COLO668 (cell line): ENCODE results near the gene RGS4.
"Not testable (repeated sequence)": the region's sequence is repeated elsewhere in the genome, so short reads cannot be mapped to it uniquely, and the experiment has no call there.

Source experiments
- DNase-seq: peaks from one replicate; lab custom pipeline; 2025; ENCODE audit not compliant: unreplicated experiment; lab: John Stamatoyannopoulos, UW

The RGS4 gene

DNA sequence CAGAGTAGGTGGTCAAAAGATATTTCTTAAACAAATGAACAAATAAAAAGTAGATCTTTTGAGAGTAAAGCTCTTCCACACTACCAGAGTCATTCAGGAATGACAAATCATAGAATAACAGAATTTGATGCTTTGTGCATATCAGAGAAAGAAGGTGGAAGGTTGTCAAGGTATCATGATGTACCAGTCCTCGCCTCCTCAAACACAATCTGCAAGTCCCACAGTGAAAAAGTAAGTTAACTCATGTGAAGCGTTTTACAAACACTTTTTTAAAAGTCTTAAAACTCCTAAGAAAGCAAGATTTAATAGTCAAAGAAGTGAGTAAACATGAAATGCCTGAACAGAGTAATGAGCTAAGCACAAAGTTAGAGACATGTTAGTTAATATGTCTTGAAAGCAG is 2.5 kb upstream of the RGS4 start:
- DNase-seq: no peak

- DNase-seq: no peak
Observed at GRCh38 chr1:163068716-163069115, 445 bp upstream of the RGS4 start.

DNA sequence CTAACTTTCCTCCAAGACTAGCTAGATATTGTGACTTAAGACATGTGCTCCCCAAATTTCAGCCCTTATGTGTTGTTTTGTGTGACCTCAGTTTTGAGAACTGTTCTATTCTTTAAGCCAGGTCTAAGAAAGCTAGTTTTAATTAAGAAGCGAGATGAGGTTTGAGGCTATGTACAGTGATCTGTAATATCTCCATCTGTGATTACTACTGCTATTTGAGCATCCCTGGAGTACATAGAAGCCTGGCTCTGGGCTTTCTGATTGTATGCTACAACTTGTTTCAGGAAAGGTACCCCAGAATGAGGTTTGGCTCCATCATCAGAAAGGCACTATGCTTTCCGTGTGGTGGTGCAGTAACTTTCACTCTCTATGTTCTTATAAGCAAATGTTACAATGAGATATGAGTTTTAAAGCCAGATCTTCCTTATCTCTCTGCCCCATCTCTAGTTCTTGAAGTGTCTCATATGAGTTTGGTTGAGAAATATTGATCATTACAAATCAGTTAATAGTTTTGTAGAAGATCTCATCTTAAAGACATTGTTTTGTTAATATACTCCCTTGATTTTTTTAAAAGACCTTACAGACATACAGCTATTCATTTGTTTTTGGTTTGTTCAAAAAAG is 605 bp downstream of the RGS4 start:
- no peak for DNase-seq

- peak; percentile 68 for DNase-seq
Observed at GRCh38 chr1:163071405-163072255, 2.5 kb downstream of the RGS4 start.

DNA sequence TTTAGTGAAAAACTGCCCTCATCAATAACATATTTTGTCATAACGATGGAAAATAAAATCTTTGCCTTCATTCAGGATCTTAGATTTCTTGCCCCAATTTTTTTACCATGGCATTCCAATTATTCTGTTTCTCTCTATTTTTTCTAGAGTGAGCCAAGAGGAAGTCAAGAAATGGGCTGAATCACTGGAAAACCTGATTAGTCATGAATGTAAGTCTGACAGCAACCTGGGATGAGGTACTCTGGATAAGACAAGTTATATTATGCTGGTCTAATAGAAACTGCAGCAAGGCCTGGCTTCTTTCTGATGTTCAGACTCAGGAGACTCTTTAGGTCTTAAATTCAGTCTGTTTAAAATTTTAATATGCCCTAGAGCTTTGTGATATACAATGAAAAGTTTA is 3.5 kb downstream of the RGS4 start:
- no peak for DNase-seq

GRCh38 chr1:163074004-163074403 is 4.8 kb downstream of the RGS4 start:
- DNase-seq: no peak

DNA sequence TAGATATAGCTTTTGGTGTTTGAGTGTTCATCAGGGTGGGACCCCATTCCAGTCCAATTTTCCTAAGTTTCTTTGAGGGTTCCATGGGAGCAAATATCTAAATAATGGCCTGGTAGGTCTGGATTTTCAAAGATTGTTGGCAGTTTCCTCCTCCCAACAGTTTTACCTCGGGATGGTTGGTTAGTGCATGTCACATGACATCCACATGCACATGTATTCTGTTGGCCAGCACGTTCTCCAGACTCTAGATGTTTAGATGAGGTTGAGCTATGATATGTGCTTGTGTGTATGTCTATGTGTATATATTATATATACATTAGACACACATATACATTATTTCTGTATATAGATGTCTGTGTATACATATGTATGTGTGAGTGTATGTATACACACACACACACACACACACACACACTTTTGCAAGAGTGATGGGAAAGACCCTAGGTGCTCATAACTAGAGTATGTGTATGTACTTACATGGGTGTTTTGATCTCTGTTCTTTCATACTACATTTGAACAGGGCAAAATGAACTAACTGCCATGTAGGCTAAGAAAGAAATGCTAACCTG is 5.6 kb downstream of the RGS4 start:
- DNase-seq: no peak

DNA sequence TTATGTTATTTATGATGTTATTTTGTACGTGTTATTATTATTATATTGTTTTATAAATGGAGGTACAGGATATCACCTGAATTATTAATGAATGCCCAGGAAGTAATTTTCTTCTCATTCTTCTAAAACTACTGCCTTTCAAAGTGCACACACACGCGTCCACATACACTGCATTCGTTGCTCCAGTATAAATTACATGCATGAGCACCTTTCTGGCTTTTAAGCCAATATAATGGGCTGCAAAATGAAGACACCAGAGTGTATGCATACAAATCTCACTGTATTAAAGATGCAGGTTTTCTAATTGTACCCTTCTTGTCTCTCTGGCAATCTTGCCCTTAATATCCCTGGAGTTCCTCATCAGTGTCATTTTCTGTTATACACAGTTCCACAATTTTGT is 6.9 kb downstream of the RGS4 start:
- no peak for DNase-seq

DNA sequence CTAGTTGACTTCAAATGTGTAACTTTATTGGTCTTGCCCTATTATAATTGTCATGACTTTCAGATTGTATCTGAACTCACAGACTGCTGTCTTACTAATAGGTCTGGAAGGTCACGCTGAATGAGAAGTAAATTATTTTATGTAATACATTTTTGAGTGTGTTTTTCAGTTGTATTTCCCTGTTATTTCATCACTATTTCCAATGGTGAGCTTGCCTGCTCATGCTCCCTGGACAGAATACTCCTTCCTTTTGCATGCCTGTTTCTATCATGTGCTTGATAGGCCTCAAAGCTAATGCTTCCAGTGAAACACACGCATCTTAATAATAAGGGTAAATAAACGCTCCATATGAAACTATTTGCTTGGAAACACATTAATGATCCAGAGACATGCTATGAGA is 7.3 kb downstream of the RGS4 start:
- no peak for DNase-seq

GRCh38 chr1:163076981-163077761 is 8.0 kb downstream of the RGS4 start:
- no peak for DNase-seq

GRCh38 chr1:163082971-163083370 is 13.8 kb downstream of the RGS4 start:
- DNase-seq: no peak

GRCh38 chr1:163083690-163084089 is 14.5 kb downstream of the RGS4 start:
- DNase-seq: no peak

- no peak for DNase-seq
Observed at GRCh38 chr1:163084330-163084729, 15.2 kb downstream of the RGS4 start.

DNA sequence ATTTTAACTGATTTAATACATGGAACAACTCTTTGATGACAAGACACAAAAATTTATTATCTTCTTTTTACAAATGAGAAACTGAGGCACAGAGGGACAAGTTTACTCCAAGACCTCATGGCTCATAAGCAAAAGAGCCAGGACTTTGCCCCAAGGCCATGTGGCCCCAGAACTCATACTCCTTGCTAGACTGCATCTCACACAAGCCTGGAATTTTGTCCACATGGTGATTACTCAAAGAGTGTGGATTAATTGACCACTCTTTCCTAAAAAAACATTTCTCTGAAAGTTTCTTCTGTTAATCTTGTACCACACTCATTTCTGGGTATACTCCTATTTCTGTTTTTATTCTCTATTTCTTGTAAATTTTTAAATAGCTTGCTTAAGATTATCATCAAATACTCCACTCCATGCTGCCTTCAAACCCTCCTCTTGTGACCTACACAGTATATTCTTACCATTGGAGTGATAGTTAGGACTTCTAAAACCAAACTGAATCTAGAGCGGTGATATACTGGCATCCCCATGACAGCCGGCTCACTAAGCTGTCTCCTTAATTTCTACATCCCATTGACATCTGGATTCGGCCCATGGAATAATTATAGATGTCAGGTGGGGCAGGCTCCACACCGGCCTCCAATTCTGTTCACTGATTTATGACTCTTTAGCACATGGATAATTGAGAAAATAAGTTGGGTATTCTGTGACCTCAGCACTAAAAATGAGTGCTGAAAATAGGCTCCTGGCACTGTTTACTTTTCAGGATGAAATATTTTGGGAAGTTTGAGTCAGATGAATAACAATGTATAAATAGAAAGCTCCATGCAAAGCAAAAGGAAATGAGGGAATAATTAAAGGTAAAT is 16.1 kb downstream of the RGS4 start:
- DNase-seq: no peak

GRCh38 chr1:163085904-163086268 is 16.7 kb downstream of the RGS4 start:
- DNase-seq: no peak

GRCh38 chr1:163089117-163089516 is 20.0 kb downstream of the RGS4 start:
- DNase-seq: not testable (repeated sequence)

- no peak for DNase-seq
Observed at GRCh38 chr1:163090321-163090945, 21.3 kb downstream of the RGS4 start.

DNA sequence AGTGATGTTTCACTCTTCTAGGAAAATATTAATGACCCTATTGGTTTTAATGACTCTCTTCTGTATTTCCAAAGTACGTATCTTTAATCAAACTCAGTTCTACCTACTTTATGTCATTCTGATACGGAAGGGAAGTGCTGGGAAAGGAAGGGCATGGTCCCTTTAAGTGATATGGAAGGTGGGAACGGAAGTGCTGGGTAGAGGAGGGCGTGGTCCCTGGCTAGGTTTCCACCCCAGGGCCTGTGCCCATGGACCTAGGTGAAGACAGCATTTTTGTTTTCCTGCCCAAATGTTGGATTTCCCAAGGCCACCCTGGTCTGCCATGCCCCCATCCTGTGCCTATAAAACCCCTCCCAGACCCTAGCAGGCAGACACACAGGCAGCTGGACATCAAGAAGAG is 24.0 kb downstream of the RGS4 start:
- DNase-seq: no peak

DNA sequence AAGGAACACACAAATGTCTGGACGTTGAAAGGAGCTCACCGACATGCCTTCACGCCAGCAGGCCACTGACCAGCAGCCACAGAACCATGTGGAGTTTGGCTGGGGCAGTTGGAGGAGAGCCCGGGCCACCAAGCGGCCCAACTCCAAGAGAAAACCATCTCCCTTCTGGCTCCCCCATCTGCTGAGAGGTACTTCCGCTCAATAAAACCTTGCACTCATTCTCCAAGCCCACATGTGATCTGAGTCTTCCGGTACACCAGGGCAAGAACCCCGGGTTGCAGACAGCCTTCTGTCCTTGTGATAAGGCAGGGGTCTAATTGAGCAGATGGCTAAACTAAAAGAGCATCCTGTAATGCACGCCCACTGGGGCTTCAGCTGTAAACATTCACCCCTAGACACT is 24.4 kb downstream of the RGS4 start:
- DNase-seq: no peak

GRCh38 chr1:163094182-163094581 is 25.0 kb downstream of the RGS4 start:
- no peak for DNase-seq
